HG03442 (cell line): ENCODE data around the gene FBRS.
"Not testable (repeated sequence)": the region's sequence is repeated elsewhere in the genome, so short reads cannot be mapped to it uniquely, and the experiment has no call there.

Source experiments
- ATAC-seq: cut with Tn5 transposase; IDR thresholded peaks from one replicate; pipeline ENCODE4 v1.9.1; 2021; ENCODE audit warnings: mild to moderate bottlenecking, moderate library complexity; ENCODE audit not compliant: unreplicated experiment

FBRS gene

DNA sequence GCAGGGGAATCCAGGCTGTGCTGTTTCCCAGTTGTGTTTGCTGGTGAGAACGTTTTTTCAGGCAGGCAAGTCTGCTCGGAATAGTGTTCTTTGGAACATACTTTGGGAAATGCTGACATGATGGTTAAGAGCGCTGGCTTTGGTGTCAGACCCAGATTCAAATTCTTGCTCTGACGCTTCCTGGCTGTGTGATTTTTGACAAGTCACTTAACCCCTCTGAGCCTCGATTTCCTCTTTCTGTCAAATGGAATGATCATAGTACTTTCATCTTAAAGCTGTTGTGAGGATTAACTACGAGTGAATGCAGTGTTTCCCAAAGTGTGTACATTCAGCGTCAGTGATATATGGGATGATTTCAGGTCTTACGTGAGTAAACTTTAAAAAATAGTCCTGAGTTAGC, 4.8 kb downstream of the FBRS start:
- ATAC-seq = no peak

DNA sequence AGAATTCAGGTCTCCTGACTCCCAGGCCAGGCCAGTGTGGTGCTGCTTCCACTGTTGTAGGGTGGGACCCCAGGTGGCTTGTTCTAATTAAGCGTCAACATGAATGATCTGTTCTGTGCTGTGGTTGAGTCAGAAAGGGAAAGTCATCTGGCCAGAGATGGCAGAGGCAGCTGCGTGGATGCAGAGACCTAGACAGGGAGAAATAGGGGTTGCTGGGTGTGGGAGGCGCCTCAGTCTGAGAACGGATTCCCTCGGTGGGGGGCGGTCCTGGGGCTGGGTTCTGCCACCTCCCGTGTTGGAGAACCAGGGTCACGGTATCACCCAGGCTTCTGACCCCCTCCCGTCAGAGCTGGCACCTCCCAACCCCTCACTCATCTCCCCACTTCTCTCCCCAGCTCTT, 5.6 kb downstream of the FBRS start:
- no peak for ATAC-seq

DNA sequence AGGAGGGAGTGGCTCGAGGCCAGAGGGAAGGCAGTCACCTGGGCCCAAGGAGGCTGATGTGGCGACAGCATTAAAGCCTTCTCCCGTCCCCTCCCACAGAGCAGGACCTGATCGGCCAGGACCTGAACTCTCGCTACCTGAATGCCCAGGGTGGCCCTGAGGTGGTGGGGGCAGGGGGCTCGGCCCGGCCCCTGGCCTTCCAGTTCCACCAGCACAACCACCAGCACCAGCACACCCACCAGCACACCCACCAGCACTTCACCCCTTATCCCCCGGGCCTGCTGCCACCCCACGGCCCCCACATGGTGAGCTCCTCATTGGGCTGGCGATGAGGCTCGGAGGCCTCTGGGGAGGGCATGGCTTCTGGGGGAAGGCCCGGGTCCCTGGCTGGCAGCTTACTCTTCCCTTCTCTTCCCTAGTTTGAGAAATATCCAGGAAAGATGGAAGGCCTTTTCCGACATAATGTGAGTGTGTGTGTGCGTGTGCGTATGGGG, 6.4 kb downstream of the FBRS start:
- no peak for ATAC-seq

DNA sequence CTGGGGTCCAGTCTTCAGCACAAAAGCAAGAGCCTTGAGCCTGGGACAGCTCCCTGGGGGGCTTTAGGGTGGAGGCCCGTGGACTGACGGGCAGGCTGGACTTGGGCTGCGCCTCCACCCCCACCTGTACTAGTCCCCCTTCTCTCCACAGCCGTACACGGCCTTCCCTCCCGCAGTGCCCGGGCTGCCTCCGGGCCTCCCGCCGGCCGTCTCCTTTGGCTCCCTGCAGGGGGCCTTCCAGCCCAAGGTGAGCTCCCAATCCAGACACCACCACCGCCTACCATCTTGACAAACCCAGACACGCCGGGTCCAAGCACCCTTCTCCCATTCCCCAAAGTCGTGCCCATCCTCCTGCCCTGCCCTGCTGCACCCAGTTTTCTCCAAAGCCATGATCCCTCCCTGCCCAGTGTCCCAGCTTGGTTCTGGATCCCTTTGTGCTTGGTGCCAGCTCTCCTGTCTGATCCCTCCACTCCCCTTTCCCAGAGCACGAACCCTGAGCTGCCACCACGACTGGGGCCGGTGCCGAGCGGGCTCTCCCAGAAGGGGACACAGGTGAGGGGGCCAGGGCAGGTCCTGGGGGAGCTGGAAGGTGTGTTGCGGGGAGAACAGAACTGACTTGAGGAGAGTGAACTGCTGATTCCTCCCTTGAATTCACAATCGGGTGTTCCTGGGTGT, 7.1 kb downstream of the FBRS start:
- ATAC-seq = no peak

DNA sequence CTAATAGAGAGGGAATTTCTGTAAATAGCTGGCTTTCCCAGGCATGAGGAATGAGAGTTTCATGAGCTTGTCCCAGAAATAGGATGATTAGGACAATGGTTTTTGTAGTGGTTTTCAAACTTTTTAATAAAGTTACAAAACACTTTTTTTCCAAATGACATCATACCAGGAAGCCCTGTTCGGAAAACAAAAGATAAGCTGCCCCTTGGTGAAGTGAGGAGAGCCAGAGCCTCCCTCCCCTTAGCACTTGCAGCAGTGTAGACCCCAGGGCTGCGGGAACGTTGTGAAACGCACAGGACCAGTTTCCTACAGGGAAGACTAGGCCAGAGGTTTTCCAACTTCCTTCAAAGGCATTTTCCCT, 7.6 kb downstream of the FBRS start:
- ATAC-seq = no peak

DNA sequence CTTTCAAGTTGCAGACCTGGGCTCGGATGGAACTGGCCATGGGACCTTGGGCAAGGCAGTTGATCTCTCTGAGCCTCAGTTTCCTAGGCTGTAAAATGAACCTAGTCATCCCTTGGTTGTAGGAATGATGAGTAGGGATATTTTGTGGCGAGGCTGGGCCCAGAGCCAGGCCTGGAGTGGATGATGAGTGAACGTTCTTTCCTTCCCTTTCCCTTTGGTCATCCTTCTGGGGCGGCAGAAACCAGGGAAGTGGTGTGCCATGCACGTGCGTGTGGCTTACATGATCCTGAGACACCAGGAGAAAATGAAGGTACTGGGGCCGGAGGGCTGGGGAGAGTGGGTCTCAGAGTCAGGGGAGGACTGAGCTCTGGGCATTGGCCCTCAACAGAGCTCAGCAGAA, 8.4 kb downstream of the FBRS start:
- ATAC-seq = no peak

DNA sequence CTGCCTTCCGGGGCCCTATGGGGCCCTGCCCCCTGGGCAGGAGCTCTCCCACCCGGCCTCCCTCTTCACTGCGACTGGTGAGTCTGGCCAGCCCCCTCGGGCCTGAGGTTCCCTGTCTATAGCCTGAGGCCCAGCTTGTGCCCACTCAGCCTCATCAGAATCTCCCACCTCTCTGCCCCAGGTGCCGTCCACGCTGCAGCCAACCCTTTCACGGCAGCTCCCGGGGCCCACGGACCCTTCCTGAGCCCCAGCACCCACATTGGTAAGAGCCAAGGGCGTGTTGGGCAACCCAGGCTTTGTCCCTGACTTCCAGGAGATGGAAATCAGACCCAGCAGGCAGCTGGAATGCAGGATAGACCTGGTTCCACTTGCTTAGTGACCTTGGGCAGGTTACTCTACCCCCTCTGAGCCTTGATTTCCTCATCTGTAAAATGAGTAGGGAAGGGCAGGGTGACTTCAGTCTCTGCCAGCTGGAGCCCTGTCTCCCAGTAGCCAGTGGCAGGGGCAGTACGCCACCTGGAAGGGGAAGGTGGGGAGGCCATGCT, 9.2 kb downstream of the FBRS start:
- ATAC-seq = no peak

DNA sequence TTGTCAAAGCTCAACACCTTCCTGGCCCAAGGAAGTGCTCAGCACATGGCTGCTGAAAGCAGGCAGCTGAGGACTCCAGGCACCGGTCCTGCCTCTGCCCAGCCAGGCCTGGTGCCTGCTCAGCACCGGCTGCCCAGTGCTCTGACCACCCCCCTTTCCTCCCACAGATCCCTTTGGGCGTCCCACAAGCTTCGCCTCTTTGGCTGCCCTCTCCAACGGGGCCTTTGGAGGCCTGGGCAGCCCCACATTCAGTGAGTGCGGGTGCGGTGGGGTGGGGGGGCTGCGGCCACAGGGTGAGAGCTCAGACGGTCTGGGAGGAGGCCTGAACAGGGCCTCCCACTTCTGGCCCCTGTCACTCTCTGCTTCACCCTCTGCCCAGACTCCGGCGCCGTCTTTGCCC, 10.2 kb downstream of the FBRS start:
- no peak for ATAC-seq

DNA sequence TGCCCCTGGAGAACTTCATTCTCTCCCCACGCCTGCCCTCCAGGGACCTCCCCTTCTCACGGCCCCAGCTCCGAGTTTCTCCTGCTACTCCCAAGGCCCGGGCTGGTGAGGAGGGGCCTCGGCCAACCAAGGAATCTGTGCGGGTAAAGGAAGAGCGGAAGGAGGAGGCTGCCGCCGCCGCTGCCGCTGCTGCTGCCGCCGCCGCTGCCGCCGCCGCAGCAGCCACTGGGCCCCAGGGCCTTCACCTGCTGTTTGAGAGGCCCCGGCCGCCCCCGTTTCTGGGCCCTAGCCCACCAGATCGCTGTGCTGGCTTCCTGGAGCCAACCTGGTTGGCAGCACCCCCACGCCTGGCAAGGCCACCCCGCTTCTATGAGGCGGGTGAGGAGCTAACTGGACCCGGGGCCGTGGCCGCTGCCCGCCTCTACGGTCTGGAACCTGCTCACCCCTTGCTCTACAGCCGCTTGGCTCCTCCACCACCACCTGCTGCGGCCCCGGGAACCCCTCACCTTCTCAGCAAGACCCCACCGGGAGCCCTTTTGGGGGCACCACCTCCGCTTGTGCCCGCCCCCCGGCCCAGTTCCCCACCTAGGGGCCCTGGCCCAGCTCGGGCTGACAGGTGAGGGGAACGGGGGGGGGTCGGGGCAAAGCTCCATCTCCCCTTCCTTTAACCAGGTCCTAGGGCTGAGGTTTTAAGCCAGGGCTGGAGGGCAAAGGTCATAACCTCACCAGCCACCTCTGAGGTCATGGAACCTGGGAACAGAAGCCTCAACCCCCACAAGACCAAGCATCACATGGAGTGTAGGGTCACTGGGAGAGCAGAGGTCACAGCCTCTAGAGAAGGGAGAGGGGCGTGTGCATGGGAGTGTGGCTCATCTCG, 11.0 kb downstream of the FBRS start:
- ATAC-seq = no peak

DNA sequence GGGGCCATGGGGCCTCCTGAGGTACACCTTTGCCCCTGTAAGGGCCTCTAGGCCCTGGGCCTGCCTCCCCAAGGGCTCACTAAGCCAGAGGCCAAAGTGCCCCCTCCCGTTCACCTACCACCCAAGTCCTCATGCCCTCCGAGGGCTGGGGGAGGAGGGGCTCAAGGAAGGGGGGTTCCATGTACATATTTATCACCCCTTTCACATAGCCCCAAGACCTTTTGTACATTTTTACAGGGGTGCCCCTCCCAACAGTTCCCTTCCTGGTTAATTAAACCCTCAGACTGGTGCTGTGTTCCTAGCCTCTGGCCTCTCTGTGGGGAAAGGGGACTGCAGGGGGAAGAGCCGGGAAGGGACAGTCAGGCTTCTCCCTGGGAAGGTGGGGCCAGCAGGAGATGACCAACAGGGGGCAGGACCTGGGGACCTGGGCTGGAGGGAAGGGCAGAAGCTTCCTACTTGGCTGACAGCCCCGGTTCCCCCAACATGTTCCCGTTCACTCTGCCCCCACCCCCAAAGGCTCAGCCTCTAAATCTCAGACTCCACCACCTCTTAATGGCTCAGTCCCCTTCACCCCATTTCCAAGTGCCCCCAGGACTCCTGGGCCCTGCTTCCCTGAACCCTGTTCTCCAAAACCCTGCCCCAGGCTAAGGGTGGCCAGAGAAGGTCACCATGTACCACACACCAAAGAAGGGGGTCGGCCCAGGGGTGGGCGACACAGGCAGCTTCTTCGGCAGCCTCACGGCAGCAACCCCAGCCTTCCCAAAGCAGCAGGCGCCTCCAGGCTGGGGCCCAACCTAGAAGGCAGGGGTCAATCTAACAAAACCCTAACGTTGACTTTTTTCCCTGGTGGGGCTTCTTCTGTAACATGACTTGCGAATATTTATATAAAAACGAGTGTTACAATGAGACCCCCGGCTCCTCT, 11.9 kb downstream of the FBRS start:
- ATAC-seq = no peak

DNA sequence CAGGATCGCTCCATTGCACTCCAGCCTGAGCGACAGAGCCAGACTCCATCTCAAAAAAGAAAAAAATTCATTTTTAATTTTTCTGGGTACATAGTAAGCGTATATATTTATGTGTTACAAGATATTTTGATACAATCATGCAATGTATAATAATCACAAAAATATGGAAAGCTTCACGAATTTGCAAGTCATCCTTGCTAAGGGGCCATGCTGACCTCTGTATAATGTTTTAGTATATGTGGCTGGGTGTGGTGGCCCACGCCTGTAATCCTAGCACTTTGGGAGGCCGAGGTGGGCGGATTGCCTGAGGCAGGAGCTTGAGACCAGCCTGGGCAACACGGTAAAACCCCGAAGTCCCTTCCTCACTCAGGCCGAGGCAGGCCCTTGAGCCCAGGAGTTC, 16.9 kb downstream of the FBRS start:
- no peak for ATAC-seq

DNA sequence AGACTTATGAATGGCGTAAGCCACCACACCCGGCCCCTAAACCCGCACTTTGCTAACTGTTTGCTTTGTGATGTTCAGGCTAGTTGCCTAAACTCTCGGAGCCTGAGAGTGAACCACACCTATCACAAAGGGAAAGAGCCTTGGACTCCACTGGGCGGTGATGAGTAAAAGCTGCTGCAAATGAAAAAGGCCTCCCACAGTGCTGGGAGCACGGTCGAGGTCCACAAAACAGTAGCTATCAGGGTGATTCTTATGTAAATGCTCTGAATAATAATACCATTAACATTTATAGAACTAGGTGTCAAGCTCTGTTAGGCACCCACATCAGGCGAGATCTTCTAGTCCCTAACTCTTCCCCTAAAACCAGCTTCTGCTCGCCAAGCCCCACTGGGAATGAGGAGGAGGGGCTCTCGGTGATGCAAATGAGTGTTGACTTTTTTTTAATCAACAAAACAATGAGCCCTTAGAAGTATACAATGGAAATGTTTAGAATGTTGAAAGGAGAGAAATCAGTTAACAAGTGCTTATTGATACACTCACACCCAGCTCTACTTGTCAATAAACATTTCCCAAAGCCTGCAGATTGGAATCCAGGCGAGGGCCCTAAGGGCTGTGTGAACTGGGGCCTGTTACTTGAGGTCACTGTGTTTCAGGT, 19.8 kb downstream of the FBRS start:
- ATAC-seq = no peak

DNA sequence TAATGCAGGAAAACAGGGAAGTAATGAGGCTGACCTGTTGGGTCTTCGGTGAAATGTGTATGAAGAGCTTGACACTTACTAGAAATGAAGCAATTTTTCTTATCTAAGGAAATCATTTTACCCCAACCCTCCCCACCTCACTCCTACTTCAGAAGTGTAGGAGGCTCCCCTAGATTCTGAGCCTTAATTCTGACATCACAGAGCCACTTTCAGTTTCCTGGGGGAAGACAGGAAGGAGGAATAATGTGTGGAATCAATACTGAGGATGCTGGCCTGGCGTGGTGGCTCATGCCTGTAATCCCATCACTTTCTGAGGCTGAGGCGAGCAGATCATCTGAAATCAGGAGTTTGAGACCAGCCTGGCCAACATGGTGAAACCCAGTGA, 20.3 kb downstream of the FBRS start:
- no peak for ATAC-seq

DNA sequence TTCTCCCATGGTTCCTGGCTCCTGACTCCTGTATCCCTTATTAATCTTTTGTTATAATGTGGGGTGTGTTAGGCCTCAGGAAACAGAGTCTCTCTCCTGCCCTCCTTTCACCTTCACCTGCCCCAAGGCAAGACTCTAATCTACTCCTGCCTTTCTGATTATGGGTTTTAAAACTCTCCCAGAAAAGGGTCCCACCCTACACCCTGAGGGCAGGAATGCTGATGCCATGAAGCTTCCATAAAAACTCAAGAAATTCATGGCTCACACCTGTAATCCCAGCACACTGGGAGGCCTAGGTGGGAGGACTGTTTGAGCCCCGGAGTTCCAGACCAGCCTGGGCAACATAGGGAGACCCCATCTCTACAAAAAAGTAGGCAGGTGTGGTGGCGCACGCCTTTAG, 22.1 kb downstream of the FBRS start:
- ATAC-seq = no peak

DNA sequence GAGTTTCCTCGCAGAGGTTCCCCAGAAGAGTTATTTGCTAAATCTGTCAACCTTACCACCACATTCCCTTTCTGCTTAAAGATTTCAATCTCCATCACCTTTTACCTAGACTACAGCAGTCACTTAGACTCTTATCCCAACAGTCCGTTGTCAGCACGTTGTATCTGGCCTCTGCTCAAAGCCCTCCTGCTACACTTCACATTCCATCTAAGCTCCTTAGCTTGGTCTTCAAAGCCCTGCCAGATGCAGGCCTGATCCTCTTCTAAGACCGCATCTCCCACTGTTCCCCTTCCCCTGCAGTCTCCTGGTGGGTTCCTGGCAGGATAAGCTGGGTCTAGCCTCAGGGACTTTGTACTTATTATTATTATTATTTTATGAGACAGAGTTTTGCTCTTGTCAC, 30.5 kb downstream of the FBRS start:
- no peak for ATAC-seq

DNA sequence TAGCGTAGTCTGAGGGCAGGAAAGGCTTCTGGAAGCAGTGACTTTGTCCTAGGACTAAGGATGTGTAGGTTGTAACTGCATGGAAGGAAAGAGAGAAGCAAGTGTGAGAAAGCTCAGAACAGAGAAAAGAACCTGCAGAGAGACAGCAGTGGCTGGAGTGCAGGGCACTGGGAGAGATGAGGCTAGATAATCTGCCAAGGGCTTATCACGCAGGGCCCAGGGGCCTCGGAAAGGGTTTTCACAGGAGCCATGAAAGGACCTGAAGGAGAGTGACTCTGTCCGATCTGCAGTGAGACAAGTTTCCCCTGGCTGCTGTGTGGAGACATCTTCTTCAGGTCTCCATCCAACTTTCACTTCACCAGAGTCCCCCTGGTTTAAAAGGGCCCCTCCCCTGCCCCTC, 33.7 kb downstream of the FBRS start:
- no peak for ATAC-seq

DNA sequence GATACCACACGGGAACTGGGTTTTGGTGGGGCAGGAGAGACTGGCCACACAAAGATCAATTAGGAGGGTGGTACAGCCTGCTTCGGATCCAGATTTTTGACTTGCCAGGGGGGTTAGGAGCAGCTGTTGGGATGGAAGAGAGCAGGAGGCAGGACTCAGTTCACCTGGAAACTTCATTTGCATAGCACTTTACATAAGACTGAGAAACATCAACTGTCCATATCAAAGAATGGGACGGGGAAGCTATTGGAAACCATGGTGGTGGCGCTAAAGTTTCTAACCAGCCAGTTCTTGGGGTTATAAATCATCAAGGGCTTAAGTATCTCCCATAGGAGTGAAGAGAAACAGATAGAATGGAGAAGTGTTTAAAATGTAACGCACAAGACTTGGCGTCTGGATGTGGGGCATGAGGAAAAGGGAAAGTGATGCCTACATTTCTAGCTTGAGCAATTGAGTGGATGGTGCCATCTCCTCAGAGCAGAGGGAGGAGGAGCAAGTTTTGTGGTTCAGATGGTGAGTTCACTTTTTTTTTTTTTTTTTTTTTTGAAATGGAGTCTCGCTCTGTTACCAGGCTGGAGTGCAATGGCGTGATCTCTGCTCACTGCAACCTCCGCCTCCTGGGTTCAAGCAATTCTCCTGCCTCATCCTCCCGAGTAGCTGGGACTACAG, 34.3 kb downstream of the FBRS start:
- ATAC-seq = no peak

DNA sequence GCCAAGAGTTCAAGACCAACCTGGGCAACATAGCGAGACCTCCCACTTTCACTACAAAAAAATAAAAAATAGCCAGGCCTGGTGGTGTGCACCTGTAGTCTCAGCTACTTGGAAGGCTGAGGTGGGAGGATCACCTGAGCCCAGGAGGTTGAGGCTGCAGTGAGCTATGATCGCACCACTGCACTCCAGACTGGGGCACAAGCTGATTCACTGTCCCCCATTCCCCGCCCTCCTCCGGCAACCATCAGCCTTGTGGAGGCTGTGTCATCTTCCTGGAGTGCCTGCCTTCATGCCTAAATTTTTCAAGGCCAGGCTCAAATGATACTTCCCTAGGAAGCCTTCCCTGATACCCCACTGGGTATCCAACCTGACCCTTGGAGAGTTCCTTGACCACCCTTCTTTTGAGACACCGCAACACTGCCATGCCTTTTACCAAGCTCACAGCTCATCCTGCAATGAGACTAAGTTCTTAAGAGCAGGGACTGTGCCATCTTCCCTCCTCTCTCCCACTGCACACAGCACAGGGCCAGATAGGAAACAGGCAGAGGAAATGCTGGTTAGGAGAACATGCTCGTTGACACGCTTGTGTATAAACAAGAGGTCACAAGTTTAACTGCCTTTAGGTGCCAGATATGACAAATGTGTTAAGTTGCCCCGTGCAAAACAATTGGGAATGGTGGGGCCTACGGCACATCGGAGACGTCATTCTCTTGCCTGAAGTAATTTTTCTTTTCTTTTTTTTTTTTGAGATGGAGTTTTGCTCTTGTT, 36.9 kb downstream of the FBRS start:
- no peak for ATAC-seq

DNA sequence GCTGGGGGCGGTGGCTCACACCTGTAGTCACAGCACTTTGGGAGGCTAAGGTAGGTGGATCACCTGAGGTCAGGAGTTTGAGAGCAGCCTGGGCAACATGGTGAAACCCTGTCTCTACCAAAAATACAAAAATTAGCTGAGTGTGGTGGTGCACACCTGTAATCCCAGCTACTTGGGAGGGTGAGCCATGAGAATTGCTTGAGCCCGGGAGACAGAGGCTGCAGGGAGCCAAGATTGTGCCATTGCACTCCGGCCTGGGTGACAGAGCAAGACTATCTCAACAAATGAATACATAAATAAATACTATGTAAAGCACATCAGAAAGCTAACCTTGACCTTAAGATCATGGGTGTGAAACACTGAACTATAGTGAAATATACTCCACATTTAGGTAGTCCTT, 38.4 kb downstream of the FBRS start:
- not testable (repeated sequence) for ATAC-seq
